HG03575 (cell line): ENCODE measurements around the gene ZNF146.
"Not testable (repeated sequence)": the region's sequence is repeated elsewhere in the genome, so short reads cannot be mapped to it uniquely, and the experiment has no call there.

Experiments
- ATAC-seq: cut with Tn5 transposase; IDR thresholded peaks from one replicate; pipeline ENCODE4 v1.9.1; 2021; ENCODE audit not compliant: unreplicated experiment, insufficient number of reproducible peaks, low FRiP score; ENCODE audit errors: extremely low read depth

Gene ZNF146

GRCh38 chr19:36266375-36266961 is 51.6 kb downstream of the ZNF146 start:
- no peak for ATAC-seq

GRCh38 chr19:36267061-36267845 is 52.3 kb downstream of the ZNF146 start:
- no peak for ATAC-seq

GRCh38 chr19:36268081-36268480 is 53.2 kb downstream of the ZNF146 start:
- not testable (repeated sequence) for ATAC-seq

- ATAC-seq = not testable (repeated sequence)
Observed at GRCh38 chr19:36268591-36268990, 53.7 kb downstream of the ZNF146 start.

GRCh38 chr19:36269295-36269694 is 54.4 kb downstream of the ZNF146 start:
- not testable (repeated sequence) for ATAC-seq
